HG03103 (cell line): ENCODE data around the gene RBM26.
A peak's percentile ranks its signal among the peaks of the same experiment; 100 is the strongest.

Experiments
- ATAC-seq: cut with Tn5 transposase; IDR thresholded peaks from one replicate; pipeline ENCODE4 v1.9.1; 2021; ENCODE audit warnings: low read depth; ENCODE audit not compliant: unreplicated experiment

RBM26 gene

DNA sequence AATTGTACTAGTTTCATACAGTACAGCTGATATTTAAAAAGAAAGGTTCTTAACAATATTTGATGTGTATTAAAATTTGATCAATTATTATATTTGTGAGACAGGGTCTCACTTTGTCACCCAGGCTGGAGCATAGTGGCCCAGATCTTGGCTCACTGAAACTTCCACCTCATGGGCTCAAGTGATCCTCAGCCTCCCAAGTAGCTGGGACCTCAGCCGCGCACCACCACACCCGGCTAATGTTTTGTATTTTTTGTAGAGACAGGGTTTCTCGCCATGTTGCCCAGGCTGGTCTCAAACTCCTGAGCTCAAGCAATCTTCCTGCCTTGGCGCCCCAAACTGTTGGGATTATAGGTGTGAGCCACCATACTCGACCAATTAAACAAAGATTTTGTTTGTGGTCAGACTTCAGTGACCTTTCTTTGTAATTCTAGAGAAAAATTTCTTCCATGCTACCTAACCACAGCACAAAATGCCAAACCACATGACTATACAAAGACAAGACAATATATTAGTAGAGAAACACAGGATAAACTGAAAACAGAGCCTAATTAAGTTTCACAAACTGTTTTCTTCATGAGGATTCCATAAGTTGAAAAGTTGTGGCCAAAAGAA lies 59.6 kb downstream of the RBM26 start:
- no peak for ATAC-seq

DNA sequence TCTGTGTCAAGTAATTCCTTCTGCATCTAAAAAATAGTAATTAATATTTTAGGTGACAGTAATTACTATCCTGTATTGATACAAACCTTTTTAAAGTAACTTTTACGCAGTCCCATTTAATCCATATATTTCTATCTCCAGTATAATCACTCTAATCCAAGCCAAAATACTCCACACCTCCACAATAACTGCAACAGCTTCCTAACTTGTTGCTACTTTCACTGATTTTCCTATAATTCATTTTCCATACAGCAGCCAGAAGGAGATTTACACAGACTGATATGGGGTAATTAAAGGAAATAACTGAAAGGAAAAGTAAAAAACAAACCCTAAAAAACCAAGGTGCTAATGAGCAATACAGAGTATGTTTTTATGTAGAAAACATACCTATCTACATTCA lies 64.9 kb downstream of the RBM26 start:
- no peak for ATAC-seq

DNA sequence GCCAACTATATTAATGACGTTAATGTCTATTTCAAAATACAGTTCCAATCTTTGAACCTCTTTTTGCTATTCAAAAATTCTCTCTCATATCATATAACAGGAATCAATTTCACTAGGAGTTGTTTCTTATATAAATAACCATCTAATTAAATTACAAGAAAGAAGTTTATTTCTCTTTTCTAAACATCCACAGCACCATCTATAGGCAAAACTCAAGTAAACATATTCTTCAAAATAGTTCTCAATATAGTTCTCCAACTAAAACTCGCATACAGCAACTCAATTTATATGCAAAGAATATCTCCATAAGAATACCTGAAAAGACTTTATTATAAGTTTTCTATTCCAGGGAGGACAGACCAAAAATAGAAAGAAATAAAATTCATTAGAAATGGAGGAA lies 65.6 kb downstream of the RBM26 start:
- no peak for ATAC-seq

DNA sequence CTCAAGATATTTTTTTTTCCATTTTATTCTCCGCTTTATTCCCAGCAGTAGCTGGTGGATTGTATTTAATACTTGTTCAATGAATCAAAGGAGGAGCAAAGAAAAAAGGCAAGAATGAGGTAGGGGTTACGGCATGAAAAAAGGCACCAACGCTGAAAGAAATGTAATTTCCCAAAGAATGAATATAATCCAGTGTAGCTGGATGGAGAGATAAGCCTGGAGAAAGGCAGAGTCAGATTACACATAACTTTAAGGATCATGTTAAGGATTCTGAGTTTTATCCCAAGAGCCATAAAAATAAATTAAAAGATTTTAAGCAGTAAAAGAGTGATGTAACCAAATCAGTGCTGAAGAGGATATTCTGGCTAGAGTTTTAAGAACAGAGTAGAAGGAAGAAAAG lies 67.7 kb downstream of the RBM26 start:
- no peak for ATAC-seq

DNA sequence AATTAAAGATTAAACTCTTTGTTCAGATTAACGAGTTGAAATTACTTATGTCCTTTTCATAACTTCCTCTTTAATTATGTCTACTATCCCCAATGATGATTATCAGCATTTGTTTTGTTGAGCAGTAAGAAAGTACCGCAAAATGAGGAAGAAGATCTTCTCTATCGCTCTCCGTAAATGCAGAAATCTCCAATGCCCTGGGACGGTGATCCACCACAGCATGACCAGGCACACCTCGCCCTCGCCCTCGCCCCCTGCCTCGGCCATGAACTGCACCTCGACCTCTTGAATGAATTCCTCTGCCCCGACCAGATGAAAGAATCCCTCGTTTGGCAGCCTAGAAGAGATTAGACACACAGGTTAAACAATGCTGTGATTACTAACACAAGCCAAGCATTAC lies 69.1 kb downstream of the RBM26 start:
- ATAC-seq = no peak

DNA sequence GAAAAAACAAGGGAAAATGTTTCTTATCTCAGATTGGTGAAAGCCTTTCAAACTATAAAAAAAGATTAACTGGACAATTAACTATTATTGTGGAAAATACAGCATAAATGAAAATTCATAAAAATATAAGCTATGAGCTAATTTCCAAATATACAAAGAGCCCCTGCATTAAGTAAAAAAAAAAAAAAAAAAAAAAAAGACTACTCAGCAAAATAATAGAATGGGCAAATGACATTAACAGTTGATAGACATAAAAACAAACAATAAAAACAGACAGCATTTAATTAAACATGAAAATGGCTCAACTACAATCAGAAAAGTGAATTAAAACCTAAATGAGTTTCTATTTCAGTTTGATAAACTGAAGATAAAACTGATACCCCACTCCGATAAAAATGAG lies 77.5 kb downstream of the RBM26 start:
- ATAC-seq = no peak

DNA sequence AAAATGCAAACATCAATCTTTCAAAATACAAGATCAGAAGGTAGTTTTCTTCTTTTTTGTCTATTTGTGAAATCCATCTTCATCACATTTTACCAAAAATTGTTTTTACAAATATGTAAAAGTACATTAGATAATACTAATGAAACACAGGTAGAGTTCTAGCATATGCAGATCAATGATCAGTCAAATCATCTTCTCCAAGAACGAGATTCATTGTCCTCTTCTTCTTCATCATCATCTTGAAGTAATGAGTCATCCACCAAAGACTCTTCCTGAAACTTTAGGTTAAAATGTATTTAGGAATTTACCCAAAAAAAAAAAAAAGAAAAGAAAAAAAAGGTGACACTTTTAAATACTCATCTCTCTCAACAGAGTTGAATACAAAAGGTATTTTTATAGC lies 85.6 kb downstream of the RBM26 start:
- ATAC-seq = no peak

DNA sequence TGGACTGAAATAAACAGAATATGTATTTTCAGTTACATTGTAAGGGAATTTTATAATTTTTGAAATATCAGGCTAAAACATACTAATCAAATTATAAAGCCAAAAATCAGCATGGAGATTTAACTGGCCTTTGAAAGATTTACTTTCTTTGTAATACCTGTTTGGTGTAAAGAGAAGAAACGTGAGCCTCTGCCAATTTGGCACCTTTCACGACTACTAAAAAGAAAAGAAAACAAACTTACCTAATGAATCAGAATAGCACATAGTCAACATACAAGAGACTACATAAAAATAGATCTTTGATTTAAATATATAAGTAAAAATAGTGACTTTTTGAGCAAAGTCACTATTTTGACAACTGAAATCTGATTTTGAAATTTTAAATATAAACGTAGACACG lies 87.4 kb downstream of the RBM26 start:
- no peak for ATAC-seq

DNA sequence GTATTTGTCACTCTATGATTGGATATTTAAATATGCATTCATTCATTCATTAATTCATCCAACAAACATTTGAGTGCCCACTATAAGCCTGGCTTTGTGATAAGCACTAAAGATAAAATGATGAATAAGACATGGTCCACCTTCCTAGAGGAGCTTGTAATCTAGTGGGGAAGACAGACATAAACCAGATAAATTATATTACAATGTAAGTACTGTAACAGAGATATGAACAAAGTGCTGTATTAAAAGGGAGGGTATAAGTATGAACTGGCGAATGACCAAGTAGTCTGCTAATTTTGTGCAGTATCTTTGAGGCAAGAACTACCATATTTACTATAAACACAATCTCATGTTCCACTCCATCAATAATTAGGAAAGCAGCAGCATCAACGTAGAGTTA lies 88.2 kb downstream of the RBM26 start:
- ATAC-seq = no peak

DNA sequence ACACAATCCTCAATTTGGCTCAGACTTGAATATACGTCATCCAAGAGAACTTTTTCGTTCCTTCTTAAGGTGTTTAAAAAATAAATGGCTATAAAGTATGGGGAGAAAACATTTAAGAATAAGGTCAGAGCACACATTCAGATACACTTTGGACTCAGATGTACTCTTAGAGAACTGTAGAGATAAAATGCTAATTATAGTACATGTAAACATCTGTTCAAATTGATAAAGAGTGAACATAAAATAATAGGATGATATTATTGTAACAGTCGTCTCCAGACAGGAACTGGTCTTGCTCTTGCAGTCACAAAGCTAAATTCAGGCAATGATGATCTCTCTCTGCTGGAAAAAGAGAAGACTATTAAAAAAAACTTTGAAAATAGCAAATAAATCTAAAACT lies 91.4 kb downstream of the RBM26 start:
- ATAC-seq = no peak

DNA sequence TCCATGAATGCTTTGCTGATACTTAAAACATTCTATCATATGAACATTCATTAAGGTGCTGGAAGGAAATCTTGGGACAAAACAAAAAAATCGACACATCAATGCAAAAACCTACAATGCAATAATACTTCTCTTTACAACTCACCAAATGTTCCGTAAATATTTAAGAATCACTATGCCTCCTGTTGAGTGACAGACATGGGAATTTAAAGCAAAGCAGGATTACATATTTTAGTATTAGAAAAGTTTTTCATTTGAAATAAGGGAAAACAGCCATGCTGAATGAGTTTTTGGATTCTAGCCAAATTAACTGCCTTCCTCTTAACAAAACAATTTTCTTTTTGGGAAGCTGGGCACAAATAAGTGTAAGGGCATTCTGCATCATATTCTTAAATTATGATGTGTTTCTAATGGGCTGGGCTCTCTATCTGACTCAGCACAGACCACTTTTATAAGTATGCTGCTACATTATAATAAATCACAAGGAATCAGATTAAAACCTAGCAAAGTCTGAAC lies 93.7 kb downstream of the RBM26 start:
- no peak for ATAC-seq

DNA sequence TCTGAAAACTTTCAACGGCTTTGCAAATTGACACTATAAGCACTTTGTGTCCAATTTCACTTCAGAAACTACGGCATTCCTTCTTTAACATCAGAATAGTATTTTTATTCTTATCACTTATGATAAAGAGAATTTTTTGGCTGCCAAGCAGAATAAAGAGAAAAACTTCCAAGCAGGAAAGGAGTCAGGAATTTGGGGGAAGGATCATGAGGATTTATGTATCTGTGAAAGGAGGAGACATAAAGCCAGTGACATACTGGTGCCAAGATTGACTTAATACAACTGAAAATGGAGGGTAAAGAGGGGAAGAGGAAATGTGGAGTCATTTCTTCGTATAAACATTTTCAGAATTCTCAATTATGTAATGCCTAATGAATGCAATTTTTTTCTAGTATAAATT lies 94.7 kb downstream of the RBM26 start:
- ATAC-seq = no peak

DNA sequence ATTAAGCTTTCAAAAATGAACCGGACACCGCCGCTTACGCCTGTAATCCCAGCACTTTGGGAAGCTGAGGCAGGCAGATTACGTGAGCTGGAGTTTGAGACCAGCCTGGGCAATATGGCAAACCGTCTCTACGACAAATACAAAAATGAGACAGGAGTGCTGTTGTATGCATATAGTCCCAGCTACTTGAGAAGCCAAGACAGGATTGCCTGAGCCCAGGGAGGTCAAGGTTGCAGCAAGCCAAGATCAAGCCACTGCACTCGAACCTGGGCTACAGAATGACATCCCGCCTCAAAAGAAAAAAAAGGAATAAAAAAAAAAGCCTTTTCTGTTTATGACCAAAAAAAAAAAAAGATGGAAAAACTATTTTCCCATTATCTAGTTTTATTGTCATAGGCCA lies 96.4 kb downstream of the RBM26 start:
- no peak for ATAC-seq

DNA sequence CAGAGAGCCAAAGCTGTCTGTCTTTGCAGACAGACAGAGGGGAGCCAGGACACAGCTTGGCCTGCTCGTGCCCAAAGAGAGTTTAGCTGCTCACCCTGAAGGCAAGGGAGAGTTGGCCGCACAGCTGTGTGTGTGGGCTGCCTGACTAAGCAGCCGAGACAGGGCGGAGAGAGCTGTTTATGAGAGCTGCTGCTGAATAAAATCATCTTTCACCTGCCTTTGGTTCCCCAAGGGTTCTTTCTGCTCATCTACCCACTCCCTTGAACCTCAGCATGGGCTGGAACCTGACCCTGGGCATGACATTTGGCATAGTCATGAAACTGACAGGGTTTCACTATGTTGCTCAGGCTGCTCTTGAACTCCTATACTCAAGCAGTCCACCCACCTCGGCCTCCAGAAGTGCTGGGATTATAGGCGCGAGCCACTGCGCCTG lies 98.2 kb downstream of the RBM26 start:
- ATAC-seq = peak; percentile 51

DNA sequence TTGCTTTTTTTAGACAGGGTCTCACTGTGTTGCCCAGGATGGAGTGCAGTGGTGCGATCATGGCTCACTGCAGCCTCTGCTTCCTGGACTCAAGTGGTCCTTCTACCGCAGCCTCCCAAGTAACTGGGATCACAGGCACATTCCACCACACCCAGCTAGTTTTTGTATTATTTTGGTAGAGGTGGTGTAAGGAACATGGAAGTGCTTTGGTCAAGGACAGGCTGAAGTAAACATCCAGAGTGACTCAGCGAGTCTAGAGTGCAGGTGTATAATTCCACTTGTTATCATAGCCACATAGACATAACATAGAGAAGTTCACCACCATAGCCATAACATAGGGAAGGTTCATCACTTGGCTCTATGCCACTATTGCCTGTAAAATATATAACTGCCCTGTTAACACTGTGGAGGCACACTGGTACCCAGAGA lies 98.6 kb downstream of the RBM26 start:
- peak; percentile 7 for ATAC-seq

DNA sequence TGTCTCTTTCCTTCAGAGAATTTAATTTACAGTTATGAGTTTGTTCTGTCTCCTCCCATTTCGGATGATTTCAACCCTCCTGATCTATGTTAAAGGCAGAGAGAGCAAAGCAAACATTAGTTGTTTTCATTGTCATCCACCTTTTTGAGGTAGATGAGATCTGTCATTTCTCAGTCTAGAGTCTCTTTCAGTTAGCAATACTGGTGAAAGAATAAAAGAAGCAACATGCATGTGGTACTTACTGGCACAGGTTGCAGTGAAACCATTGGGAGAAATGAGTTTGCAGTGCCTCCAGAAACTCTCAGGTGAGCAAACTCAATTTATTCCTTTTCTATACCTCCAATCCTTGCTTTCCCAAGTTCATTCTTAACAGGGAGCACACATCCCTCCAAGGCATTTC lies 99.4 kb downstream of the RBM26 start:
- ATAC-seq = no peak

DNA sequence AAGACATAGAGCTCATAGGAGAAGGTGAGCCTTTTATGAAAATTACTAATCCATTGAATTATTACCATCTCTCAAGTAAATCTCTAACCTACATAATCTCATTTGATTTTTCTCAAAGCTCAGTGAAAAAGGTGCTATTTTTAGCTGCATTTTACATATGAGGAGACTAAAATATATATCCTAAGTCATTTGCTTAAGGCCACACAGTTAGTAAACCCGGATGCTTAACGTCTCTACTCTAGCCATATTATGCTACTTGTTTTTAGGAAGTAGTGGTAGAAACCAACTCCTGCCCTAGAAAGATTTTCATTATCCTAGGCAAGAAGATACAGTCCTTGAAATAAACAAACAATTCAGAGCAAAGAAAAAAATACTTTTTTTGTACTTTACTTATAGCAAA lies 108.9 kb downstream of the RBM26 start:
- no peak for ATAC-seq

DNA sequence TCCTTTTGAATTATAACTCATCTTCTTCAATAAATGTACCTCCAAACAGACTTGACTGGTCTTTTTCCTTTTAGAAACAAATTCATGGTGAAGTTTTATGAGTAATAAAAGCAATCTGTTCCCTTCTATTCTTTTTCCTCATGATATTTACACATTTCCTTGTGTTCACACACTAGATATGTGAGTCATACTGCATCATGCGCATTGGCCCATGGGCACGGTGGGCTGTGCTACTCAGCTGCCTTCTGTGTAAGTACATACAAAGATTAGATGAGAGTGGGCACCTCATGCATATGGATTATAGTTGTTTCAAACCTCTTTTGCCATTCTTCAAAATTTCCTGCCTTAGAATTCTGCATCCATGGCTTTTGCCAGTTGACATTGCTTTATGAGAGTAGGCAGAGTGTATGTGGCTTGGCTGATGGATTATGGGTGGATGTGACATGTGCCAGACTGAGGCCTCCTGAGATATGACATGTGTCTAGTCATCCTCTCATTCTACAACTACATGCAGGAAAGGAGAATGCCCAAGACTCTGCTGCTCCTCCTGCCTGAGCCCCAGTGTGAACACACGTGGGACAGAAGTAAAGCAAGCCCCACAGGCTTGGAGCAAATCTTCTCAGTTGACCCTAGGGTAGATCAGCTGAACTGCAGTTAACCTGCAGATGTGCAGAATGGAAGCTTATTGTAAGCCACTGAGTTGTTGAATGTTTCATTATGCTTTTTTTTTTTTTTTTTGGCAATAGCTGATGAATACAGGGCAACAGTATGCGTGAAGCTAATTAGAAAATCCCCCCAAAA lies 109.9 kb downstream of the RBM26 start:
- no peak for ATAC-seq

DNA sequence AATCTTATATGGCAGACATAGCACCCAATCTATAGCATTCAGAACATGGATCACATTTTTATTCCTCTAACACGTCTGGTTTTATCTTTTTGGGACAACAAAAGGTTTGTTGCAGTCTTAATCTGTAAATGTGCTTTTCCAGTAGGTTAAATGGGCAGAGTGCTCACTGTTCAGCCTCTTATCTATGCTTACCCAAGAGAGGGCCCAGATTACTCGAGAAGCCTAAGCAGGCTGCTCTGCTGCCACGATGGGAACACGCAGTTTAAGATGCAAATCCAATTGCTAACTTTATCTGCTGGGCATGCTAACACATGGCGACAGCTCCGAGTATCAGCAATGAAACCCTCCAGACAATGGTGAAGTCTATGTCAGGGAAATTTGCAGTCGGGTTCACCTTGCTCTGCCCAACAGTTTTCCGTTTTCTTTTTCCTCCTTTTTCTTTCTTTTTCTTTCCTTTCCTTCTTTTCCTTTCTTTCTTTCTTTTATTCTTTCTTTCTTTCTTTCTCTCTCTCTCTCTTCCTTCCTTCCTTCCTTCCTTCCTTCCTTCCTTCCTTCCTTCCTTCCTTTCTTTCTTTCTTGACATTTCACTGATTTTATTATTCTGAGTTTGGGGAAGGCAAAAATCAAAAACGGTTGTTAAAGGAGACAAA lies 115.3 kb downstream of the RBM26 start:
- no peak for ATAC-seq

DNA sequence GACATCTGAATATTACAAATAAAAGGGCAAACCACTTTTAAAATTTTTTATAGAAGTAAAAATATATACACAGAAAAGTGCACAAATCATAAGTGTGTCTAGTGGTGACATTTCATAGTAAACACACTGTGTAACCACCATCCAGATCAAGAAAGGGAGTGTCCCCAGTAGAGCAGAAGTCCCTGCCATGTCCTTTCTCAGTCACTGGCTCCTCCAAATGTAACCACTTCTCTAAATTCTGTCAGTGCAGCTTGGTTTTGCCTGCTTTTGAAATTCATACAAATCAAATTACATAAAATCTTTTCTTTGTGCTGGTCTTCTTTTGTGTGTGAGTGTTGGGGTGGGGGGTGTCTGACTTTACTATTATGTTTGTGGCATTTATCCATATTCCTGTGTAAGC lies 116.5 kb downstream of the RBM26 start:
- no peak for ATAC-seq

DNA sequence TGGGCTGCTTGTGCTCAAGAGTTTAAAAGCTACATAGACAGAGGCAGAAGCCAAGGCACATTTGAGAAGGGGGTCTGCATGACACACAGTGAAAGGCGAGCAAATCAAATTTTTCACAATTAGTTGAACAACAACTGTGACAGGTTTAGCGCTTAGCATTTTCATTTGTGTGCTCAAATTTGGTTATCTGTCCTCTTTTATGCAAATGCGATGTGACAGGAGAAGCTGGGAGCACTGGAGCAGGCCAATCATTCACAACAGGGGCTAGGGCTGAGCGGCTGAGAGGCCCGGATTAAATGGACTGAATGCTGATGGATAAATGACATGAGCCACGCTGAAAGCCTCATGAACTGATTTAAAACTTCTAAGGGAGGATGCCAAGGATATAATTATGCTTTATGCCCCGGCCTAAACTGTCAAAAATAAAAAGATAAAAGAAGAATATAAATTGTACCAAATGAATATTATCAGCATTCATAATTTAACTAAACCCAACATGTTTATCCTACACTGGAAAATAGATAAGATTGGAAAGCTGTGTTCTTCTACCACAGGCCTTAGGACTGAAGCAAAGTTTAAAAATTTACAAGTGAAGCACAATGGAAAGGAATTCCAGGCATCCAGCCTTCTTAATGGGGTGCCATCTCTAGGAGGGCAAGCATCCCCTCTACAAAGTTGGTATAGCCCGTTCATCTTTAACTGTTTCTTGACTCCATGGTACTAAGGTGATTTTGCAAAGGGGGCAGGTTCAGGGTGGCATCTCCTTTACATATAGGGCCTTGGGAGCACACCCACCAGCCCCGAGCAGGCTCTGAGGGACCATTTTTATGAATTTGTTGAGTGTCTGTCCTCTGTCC lies 117.9 kb downstream of the RBM26 start:
- no peak for ATAC-seq
